ENCODE data around the gene DPP6.

DNA sequence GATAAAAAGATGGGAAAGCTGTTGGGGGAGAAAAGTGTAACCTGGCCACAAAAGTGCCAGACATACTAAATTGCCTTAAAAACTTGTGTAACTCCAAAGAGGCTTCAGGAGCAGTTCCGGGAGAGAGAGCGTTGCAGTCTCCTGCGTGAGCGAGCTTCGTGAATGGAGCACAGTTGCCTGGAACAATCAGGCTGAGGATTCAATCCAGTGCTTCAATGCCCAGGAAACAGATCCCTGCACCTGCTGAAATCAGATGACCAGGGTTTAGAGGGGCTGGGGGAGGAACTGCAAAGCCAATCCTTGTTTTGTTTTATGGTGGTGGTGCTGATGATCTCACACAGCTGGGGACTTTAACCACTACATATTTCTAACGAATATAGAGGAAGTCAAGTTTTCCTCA is 398.3 kb downstream of the DPP6 start:
- no peak for TF ChIP-seq EZH2phosphoT487 (IDR thresholded peaks at IDR 0.05; ENCODE audit: low read depth, severe bottlenecking, unreplicated experiment)
- TF ChIP-seq, protein P1, sequence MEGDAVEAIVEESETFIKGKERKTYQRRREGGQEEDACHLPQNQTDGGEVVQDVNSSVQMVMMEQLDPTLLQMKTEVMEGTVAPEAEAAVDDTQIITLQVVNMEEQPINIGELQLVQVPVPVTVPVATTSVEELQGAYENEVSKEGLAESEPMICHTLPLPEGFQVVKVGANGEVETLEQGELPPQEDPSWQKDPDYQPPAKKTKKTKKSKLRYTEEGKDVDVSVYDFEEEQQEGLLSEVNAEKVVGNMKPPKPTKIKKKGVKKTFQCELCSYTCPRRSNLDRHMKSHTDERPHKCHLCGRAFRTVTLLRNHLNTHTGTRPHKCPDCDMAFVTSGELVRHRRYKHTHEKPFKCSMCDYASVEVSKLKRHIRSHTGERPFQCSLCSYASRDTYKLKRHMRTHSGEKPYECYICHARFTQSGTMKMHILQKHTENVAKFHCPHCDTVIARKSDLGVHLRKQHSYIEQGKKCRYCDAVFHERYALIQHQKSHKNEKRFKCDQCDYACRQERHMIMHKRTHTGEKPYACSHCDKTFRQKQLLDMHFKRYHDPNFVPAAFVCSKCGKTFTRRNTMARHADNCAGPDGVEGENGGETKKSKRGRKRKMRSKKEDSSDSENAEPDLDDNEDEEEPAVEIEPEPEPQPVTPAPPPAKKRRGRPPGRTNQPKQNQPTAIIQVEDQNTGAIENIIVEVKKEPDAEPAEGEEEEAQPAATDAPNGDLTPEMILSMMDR (IDR thresholded peaks at IDR 0.05; ENCODE audit: poor library complexity): no peak
